CD4-positive, alpha-beta T cell treated with Interleukin-1 beta for 1 hour (primary cell): ENCODE results near the gene DNASE1L2.
"Not testable (repeated sequence)": the region's sequence is repeated elsewhere in the genome, so short reads cannot be mapped to it uniquely, and the experiment has no call there.

Source experiments
- DNase-seq, 2 donors: peaks; one replicate each; pipeline ENCODE4 v3.0.0-alpha.2; 2020 to 2022

Gene DNASE1L2

GRCh38 chr16:2226245-2226793 lies 9.9 kb upstream of the DNASE1L2 start:
- DNase-seq, result no peak

DNA sequence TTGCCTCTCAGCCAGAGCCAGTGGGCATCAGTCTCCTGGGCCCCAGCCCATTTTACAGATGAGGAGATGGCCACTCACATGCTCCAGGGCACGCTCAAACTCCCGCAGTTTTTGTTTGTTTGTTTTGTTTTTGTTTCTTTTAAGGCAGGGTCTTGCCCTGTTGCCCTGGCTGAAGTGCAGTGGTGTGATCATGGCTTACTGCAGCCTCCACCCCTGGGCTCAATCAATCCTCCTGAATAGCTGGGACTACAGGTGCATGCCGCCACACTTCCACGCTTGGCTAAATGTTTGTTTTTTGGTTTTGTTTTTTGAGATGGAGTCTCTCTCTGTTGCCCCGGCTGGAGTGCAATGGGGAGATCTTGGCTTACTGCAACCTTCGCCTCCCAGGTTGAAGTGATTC lies 9.3 kb upstream of the DNASE1L2 start:
- no peak for DNase-seq

- no peak for DNase-seq
Observed at GRCh38 chr16:2228161-2228824, 8.0 kb upstream of the DNASE1L2 start.

DNA sequence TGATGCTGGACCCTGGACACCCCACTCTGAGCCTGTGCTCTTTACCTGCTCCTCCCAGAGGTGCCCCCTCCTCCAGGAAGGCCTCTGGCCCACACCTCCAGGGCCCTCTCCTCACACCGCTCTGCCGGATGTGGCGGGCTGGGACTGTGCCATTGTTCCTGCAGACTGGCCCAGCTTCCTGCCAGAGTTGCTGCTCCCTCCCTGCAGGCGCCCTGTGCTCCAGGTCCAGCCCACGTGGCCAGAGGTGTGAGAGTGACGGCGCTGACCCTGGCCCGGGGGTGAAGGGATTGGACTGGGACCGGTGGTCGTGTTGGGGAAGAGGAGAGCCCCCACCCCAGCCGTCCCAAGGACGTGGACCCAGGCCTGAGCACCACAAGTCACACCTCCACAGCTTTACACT lies 7.2 kb upstream of the DNASE1L2 start:
- no peak for DNase-seq

DNA sequence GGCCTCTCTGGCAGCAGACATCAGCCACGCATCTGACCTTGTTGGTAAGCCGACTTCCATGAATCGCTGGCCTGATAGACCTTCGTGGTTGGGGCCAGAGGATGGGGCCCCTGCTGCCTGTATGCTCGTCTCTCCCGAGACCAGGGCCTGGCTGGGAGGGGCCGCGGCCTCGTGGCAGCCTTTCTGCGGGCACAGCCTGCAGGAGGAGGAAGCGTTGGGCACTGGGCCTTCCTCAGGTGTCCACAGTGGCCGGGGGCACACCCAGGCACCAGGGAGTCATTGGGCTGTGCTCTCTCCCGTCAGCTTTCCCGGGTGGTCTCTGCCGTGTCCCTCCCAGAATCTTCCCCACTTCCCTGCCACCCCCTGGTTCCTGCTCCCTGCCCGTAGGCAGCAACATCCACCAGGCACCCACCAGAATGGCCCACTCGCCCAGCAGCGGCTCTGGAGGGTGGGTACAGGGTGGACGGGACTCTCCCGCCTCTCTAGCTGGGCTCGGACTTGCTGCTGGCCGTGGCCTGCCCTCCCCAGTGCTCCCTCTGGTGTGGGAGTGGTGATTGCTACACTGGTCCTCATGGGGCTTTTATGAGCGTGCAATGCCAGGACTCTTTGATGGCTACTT lies 6.5 kb upstream of the DNASE1L2 start:
- DNase-seq, result no peak

DNA sequence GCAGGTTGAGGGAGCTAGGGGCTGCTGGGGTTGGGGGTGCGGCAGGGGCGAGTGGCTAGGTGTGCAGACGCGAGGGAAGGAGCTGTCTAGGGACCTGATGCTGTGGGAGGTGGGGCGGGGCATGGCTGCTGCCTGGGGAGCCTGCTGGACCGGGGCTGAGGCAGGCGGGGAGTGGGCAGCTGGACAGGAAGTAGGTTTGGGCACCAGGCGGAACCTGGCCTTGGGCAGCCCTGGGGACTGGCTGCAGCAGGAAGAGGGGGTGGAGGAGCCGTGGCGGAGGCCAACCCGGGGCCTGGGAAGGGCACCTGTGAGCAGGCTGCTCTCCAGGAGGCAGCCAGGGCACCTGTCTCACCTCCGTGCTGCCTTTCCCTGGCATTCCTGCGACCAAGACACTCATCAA lies 5.9 kb upstream of the DNASE1L2 start:
- no peak for DNase-seq

DNA sequence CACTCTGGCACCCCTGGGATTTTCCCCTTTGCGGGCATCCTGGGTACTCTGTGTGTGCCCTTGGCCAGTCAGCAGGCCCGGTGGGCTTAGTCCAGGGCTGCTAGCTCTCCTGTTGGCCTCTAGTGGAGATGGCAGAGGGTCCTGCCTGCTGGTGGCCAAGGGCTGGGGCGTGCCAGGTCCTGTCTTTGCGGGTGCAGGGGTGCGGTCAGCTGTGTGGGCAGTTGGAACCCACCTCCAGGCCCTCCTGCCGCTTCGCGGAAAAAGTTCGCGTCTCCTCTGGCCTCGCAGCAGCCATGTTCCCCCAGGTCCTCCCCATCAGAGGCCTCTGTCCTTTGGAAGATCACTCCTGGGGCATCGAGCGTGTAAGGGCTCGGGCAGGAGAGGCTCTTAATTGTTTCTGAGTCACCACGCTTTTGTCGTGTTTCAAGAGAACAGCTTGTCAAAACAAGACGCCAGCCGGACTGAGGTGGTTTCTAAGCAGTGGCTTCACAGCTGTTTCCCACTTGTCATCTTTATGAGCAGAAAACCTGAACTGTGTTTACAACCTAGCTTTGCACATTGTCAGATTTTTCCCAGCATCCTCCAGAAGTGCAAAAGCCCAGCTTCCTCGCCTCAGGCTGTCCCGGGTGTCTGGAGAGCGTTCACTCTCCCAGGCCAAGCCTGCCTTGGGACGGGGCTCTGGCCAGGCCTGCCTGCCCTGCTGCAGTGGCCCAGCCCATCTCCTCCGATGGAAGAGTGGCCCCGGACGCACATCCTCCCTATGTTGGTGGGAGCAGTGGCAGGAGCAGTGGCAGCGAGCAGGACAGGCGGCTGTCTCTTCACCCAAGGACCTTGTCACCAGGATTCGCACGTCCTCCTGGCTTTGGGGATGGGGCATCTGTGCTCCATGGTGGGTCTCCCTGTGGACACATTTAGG lies 5.0 kb upstream of the DNASE1L2 start:
- no peak for DNase-seq

DNA sequence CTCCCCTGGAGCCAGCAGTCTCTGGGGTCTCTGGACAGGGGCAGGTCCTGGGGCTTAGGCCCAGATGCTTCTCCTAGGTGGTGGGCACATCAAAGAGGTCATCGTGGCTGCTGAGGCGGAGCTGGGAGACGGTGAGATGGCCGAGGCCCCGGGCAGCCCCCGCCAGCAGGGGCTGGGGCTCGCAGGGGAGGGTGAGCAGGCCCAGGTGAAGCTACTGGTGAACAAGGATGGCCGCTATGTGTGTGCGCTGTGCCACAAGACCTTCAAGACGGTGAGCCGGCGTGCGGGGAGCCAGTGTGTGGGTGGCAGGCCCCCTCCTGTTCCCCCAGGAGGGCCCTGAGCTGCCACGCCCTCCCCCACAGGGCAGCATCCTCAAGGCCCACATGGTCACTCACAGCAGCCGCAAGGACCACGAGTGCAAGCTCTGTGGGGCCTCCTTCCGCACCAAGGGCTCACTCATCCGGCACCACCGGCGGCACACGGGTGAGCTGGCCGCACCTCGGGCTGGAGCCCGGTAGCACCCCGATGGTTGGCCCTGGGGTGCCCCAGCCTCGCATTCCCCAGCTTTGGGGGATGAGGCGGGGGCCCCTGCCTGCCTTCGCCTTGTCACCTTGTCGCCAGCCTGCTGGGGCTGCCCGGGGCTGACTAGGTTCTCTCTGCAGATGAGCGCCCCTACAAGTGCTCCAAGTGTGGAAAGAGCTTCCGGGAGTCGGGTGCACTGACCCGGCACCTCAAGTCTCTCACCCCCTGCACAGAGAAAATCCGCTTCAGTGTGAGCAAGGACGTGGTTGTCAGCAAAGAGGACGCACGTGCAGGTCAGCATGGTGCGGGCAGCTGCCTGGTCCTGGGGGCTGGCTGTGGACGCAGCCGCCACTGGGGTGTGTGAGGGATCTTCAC lies 3.9 kb upstream of the DNASE1L2 start:
- no peak for DNase-seq

DNA sequence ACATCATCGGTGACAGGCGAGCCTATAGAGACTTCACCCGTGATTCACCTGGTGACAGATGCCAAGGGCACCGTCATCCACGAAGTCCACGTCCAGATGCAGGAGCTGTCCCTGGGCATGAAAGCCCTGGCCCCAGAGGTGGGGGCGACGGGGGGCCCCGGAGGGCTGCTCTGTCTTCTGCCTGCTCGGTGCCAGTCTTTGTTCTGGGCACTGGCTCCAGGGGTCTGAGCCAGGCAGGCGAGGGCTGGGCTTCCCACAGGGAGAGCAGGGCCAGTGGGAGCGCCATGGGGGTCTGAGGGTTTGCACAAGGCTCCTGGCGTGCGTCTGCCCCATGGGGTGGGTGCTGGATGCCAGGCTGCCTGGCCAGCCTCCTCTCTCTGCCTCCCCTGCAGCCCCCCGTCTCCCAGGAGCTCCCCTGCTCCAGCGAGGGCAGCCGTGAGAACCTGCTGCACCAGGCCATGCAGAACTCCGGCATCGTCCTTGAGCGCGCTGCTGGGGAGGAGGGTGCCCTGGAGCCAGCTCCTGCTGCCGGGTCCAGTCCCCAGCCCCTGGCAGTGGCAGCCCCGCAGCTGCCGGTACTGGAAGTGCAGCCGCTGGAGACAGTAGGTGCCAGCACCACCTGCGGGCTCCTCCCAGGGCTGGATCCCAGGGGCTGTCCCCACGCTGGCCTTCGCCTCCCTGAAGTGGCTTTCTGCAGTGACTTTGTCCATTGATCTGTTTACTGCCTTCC lies 3.0 kb upstream of the DNASE1L2 start:
- DNase-seq, result no peak

- DNase-seq, result no peak
Observed at GRCh38 chr16:2233872-2234812, 2.1 kb upstream of the DNASE1L2 start.

DNA sequence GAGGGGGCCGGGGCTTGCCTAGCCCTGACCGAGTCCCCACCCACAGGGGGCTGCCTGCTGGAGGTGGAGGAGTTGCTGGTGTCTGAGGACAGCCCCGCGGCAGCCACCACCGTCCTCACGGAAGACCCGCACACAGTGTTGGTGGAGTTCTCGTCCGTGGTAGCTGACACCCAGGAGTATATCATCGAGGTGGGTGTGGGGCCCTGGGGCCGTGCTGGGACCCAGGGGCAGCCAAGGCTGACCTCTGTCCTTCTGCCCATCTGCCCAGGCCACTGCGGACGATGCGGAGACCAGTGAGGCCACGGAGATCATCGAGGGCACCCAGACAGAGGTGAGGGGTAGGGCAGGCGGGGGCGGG lies 1.5 kb upstream of the DNASE1L2 start:
- DNase-seq, result no peak

- DNase-seq, result no peak
Observed at GRCh38 chr16:2235234-2235651, 1.0 kb upstream of the DNASE1L2 start.

GRCh38 chr16:2235695-2236336 lies 428 bp upstream of the DNASE1L2 start:
- DNase-seq, result no peak

DNA sequence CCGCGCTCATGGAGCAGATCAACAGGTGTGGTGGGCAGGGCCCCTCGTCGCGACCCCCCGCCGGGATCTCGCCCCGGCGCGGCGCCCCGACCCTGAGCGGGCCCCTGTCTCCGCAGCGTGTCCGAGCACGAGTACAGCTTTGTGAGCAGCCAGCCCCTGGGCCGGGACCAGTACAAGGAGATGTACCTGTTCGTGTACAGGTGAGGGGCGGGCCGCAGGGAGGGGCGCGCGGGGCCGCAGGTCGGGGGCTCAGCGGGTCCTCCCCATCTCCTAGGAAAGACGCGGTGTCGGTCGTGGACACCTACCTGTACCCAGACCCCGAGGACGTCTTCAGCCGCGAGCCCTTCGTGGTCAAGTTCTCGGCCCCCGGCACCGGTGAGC lies 848 bp downstream of the DNASE1L2 start:
- no peak for DNase-seq

GRCh38 chr16:2237493-2238149 lies 1.4 kb downstream of the DNASE1L2 start:
- no peak for DNase-seq

DNA sequence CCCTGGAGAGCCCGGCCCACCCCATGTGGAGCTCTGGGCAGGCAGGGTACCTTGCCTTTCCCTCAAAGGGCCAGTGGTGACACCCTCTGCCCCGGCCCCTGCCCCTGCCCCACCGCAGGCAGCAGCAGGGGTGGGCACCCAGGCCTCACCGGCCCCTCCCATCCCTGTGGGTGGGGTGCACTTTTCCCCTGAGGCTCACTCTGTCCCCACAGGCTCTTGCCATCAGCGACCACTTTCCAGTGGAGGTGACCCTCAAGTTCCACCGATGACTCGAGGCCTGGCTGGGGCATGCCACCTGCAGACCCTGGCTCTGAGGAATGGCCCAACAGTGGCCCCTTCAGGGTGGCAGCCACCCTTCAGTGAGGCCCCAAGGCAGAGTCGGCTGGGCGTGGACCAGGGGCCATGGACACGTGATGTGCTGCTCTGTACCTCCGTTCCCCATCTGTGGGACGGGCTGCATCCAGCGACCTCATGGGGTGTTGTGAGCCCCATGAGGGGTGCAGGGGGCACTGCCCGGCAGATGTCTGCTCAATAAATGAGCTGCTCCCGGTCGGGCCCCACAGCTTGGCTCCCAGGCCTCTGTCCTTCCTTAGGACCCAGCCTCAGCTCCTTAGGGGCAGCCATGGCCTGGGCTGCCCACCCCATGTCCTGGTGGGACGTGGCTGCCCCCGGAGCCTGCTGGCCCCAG lies 2.0 kb downstream of the DNASE1L2 start:
- no peak for DNase-seq

- DNase-seq, result no peak
Observed at GRCh38 chr16:2238838-2239675, 2.8 kb downstream of the DNASE1L2 start.

DNA sequence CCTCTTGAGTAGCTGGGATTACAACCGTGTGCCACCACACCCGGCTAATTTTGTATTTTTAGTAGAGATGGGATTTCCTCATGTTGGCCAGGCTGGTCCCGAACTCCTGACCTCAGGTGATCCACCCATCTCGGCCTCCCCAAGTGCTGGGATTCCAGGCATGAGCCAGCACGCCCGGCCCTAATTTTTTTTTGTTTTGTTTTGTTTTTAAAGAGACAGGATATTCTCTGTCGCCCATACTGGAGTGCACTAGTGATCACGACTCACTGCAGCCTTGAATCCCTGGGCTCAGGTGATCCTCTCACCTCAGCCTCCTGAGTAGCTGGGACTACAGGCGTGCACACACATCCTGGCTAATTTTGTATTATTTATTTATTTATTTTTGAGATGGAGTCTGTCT lies 4.1 kb downstream of the DNASE1L2 start:
- DNase-seq, result not testable (repeated sequence)
